ENCODE data around the gene DEFB131B. TPM values are rescaled to one million over a fixed set of nuclear protein-coding genes. Genes with fewer than 3 reads are reported as not detected.
A peak's percentile ranks its signal among the peaks of the same experiment; 100 is the strongest.

The DEFB131B gene
- total RNA-seq, 1 experiment from 2014 or later: not detected

- TSS peak; percentile 80 for BruUV-seq (replicated peaks)
- no peaks in the 10 kb centered on the region for H4K20me1 ChIP-seq (ENCODE audit: insufficient read depth)
- intact Hi-C loops (cut with micrococcal nuclease): no loop called here
- H3K27ac ChIP-seq (ENCODE audit: low read depth, low read length): peak within 1 kb of the TSS; percentile 73
- ChIA-PET POLR2A (interaction anchor here (1.0 kb wide), 1 partner anchor 8 kb away, joined by 3 read pairs; no protein-coding TSS in a partner anchor), CTCF (interaction anchor here (1.0 to 1.2 kb wide), 2 partner anchors 64 to 216 kb away, joined by 3 read pairs; no protein-coding TSS in a partner anchor), RAD21 (ENCODE audit: low non-redundant PET in 1 of 2, low total read pairs in 2 of 2, uncharacterized antibody in 2 of 2, unreplicated experiment in 2 of 2) (interaction anchor here in 1 of 2 experiments (0.6 kb wide), 1 partner anchor 8 kb away, joined by 4 read pairs; no protein-coding TSS in a partner anchor)
- H3K9me3 ChIP-seq (ENCODE audit: control insufficient read depth in 1 of 2, insufficient read depth in 1 of 2, low read depth in 1 of 2, low read length in 2 of 2): no peaks in the 10 kb centered on the region
- no peaks in the 10 kb centered on the region for H3K9me2 ChIP-seq (ENCODE audit: insufficient read depth)
- DNase-seq (ENCODE audit: low read depth, low spot score) (peak; percentile 86), ATAC-seq (peak; percentile 91)
- H3K36me3 ChIP-seq (ENCODE audit: control insufficient read depth in 1 of 2, insufficient read depth in 2 of 2, low read length in 2 of 2): no peaks in the 10 kb centered on the region
- H3K4me3 ChIP-seq (replicated peaks in 1 of 2; ENCODE audit: low read depth in 1 of 2, low read length in 2 of 2): peak within 1 kb of the TSS; percentile 83 to 89
- H3K9ac ChIP-seq (ENCODE audit: low read length): peak within 1 kb of the TSS; percentile 91
- TF ChIP-seq ZFX (IDR thresholded peaks at IDR 0.05) (no peak), ELF1 (IDR thresholded peaks at IDR 0.05; ENCODE audit: borderline replicate concordance, low read depth) (peak; percentile 95), EZH2 (IDR thresholded peaks at IDR 0.05) (no peak)
- TF ChIP-seq, protein P1, sequence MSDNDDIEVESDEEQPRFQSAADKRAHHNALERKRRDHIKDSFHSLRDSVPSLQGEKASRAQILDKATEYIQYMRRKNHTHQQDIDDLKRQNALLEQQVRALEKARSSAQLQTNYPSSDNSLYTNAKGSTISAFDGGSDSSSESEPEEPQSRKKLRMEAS (IDR thresholded peaks at IDR 0.05): 0 out of 2 replicates have a peak, but pooled peaks have one; percentile 62
- peak within 1 kb of the TSS; percentile 95 for H2AFZ ChIP-seq (ENCODE audit: low read depth, low read length, poor library complexity, severe bottlenecking)
- H3K4me1 ChIP-seq (ENCODE audit: control insufficient read depth in 1 of 2, insufficient read depth in 2 of 2, low read length in 2 of 2): peaks cover 4 to 18% of the 10 kb centered on the region in 2 experiments
- peaks cover 54% of the 10 kb centered on the region for H3K79me2 ChIP-seq (ENCODE audit: insufficient read depth, low read length)
- no peaks in the 10 kb centered on the region for H3K27me3 ChIP-seq (ENCODE audit: insufficient read depth, low read length)
- peak within 1 kb of the TSS; percentile 92 for H3K4me2 ChIP-seq (ENCODE audit: low read length)
Observed at GRCh38 chr11:71927820-71928736, 49.8 kb downstream of the DEFB131B start, which contains the start of gene XNDC1N. Gene XNDC1N (minus strand): TSS chr11:71928594. CDS start chr11:71923353, 5,241 bp downstream.

GRCh38 chr11:71928737-71929443 is 50.6 kb downstream of the DEFB131B start, which contains the start of gene RNF121:
Gene RNF121 (plus strand): TSS chr11:71929046. CDS start chr11:71929062, 16 bp downstream.
- H3K9me3 ChIP-seq (ENCODE audit: control insufficient read depth in 1 of 2, insufficient read depth in 1 of 2, low read depth in 1 of 2, low read length in 2 of 2): no peaks in the 10 kb centered on the region
- peak within 1 kb of the TSS; percentile 92 for H3K4me2 ChIP-seq (ENCODE audit: low read length)
- RAD21 ChIA-PET (ENCODE audit: low non-redundant PET in 1 of 2, low total read pairs in 2 of 2, uncharacterized antibody in 2 of 2, unreplicated experiment in 2 of 2): interaction anchor here in 1 of 2 experiments (0.6 kb wide), 1 partner anchor 9 kb away, joined by 4 read pairs; no protein-coding TSS in a partner anchor
- H3K27ac ChIP-seq (ENCODE audit: low read depth, low read length): peak within 1 kb of the TSS; percentile 73
- H4K20me1 ChIP-seq (ENCODE audit: insufficient read depth): no peaks in the 10 kb centered on the region
- H3K79me2 ChIP-seq (ENCODE audit: insufficient read depth, low read length): peaks cover 62% of the 10 kb centered on the region
- BruUV-seq (replicated peaks): no TSS peak
- ATAC-seq (peak; percentile 93), DNase-seq (ENCODE audit: low read depth, low spot score) (peak; percentile 91)
- peaks cover 4 to 18% of the 10 kb centered on the region in 2 experiments for H3K4me1 ChIP-seq (ENCODE audit: control insufficient read depth in 1 of 2, insufficient read depth in 2 of 2, low read length in 2 of 2)
- no peaks in the 10 kb centered on the region for H3K27me3 ChIP-seq (ENCODE audit: insufficient read depth, low read length)
- peak within 1 kb of the TSS; percentile 95 for H2AFZ ChIP-seq (ENCODE audit: low read depth, low read length, poor library complexity, severe bottlenecking)
- CTCF ChIA-PET: interaction anchor here (1.2 kb wide), 1 partner anchor 65 kb away, joined by 3 read pairs; no protein-coding TSS in a partner anchor
- H3K4me3 ChIP-seq (replicated peaks in 1 of 2; ENCODE audit: low read depth in 1 of 2, low read length in 2 of 2): peak within 1 kb of the TSS; percentile 83 to 89
- H3K9ac ChIP-seq (ENCODE audit: low read length): peak within 1 kb of the TSS; percentile 91
- no peaks in the 10 kb centered on the region for H3K36me3 ChIP-seq (ENCODE audit: control insufficient read depth in 1 of 2, insufficient read depth in 2 of 2, low read length in 2 of 2)
- intact Hi-C loops (cut with micrococcal nuclease): no loop called here
- POLR2A ChIA-PET: interaction anchor here (1.0 kb wide), 1 partner anchor 9 kb away, joined by 3 read pairs; no protein-coding TSS in a partner anchor
- H3K9me2 ChIP-seq (ENCODE audit: insufficient read depth): no peaks in the 10 kb centered on the region
- TF ChIP-seq ZFX (IDR thresholded peaks at IDR 0.05): no peak
- TF ChIP-seq, protein P2, sequence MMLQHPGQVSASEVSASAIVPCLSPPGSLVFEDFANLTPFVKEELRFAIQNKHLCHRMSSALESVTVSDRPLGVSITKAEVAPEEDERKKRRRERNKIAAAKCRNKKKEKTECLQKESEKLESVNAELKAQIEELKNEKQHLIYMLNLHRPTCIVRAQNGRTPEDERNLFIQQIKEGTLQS (IDR thresholded peaks at IDR 0.05): no peak
- TF ChIP-seq SRF (IDR thresholded peaks at IDR 0.05; ENCODE audit: low read depth): no peak
- TF ChIP-seq EZH2 (IDR thresholded peaks at IDR 0.05): no peak
- no peak for TF ChIP-seq EZH2phosphoT487 (IDR thresholded peaks at IDR 0.05; ENCODE audit: borderline replicate concordance)
- peak; percentile 91 for TF ChIP-seq SP1 (IDR thresholded peaks at IDR 0.05; ENCODE audit: low read depth)
- TF ChIP-seq, protein P1 (IDR thresholded peaks at IDR 0.05): 0 out of 2 replicates have a peak, but pooled peaks have one; percentile 35
- no peak for TF ChIP-seq ELF1 (IDR thresholded peaks at IDR 0.05; ENCODE audit: borderline replicate concordance, low read depth)
- TF ChIP-seq CBX3 (IDR thresholded peaks at IDR 0.05; ENCODE audit: low read depth): peak; percentile 21; the same call in 1 of the 2 replicates
- TF ChIP-seq EGR1 (IDR thresholded peaks at IDR 0.05; ENCODE audit: low read depth): peak; percentile 94
- no peak for TF ChIP-seq FOSL1 (IDR thresholded peaks at IDR 0.05; ENCODE audit: low read depth)
- TF ChIP-seq JUND (IDR thresholded peaks at IDR 0.05): no peak
- TF ChIP-seq TCF7L2 (IDR thresholded peaks at IDR 0.05; ENCODE audit: borderline replicate concordance, extremely low read depth, insufficient read depth, insufficient read length): no peak
- no peak for TF ChIP-seq ZNF274 (IDR thresholded peaks at IDR 0.05; ENCODE audit: low read depth, low read length)
- peak; percentile 66; the same call in 1 of the 2 replicates for TF ChIP-seq SIN3A (IDR thresholded peaks at IDR 0.05; ENCODE audit: low read depth)
- no peak for TF ChIP-seq CEBPB (IDR thresholded peaks at IDR 0.05; ENCODE audit: low read depth)
